Astrocyte of the hippocampus (primary cell): ENCODE measurements around the gene CBR1.
"Not testable (repeated sequence)": the region's sequence is repeated elsewhere in the genome, so short reads cannot be mapped to it uniquely, and the experiment has no call there.

Experiments
- DNase-seq: peaks from one replicate; pipeline ENCODE4 v3.0.0; 2011; ENCODE audit warnings: low read depth, low spot score

Gene CBR1

DNA sequence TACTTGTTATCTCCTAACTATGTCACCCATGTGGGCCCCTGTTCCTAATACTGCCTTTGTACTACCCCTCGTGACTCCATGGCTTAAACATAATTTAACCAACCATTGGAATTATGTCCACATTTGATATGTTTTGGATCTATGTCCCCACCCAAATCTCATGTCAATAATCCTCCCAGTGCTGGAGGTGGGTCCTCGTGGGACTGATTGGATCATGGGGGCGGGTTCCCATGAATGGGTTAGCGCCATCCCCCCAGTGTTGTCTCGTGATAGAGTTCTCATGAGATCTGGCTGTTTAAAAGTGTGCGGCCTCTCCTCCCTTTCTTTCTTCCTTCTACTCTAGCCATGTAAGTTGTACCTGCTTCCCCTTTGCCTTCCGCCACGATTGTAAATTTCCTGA lies 9.8 kb downstream of the CBR1 start:
- no peak for DNase-seq

DNA sequence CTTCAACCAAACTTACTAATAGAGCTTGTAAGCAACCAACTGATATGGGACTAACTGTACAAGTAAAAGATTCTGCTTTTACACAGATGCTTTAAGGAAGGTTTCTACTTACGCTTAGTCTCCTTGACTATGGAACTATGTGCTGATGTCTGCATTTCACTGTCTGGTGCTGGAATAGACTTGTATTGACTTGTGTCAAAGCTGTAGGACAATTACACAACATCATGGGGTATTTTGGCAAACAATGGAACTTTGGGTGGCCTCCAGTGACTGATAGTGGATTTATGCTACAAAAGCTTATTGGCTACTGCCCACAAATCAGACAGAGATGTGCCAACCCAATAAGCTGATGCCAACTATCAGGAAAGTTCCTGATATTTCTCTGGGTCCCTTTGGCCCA lies 10.6 kb downstream of the CBR1 start:
- DNase-seq = no peak

DNA sequence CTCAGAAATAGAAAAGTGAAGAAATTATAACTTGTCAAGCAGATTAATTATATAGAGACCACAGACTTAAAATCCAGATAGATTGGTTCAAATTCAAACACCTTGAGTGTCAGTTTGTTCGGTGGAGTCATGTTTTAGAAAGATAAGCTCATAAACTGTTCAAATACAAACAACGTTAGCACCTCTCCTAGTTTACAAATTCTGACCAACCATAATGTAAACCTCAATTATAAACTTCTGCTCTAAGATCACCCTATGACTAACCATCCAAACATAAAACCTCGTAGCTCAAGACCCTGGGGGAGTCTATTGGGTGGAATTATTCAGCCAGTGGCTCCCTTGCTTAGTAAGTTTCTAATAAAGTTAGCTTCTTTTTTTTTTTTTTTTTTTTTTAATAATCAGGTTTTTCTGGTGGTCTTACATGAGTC lies 12.4 kb downstream of the CBR1 start:
- DNase-seq = no peak

DNA sequence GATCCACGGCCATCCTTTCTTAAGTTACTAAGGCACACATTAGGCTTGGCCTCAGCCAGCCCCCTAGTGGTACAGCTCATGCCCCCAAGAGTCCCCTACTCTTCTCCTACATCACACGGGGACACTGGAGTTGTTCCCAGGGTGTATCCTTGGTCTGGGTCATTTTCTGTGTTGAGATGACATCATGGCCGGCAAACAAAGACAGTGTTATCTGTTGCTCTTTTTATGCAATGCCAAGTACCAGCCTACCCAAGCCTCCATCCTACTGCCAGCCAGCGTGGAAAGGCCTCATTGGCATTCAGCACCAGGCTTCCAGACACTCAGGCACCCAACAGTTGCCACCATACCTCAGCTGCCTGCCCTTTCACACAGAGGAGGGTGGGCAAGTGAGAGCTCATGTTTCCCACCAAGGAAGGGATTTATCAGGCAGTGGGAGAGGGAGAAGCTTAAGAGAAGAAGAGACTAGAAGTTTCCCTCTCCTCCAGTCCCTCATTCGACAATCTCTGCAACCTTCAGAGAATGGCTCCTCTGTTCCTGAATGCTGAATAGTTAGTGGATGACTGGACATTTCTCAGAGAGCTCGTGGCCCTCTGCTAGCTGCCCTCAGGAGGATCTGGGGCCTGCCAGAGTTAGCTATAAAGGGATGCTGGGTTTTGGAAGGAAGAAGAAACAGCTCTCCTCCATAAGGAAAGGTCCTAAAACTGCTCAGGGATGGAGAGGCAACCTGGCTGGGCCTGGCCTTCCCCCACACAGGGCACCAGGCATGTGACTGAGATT lies 17.7 kb downstream of the CBR1 start:
- DNase-seq = peak; percentile 37

DNA sequence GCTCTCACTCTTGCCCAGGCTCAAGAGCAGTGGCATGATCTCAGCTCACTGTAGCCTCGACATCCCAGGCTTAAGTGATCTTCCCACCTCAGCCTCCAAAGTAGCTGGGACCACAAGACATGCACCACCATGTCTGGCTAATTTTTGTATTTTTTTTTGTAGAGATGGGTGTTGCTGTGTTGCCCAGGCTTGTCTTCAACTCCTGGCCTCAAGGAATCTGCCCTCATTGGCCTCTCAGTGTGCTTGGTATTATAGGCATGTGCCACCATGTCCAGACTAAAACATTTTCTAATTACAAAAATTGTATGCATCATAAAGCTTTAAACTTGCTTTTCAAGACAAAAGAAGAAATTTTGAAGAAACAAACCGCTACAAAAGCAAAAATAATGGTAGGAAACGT lies 20.1 kb downstream of the CBR1 start:
- no peak for DNase-seq

DNA sequence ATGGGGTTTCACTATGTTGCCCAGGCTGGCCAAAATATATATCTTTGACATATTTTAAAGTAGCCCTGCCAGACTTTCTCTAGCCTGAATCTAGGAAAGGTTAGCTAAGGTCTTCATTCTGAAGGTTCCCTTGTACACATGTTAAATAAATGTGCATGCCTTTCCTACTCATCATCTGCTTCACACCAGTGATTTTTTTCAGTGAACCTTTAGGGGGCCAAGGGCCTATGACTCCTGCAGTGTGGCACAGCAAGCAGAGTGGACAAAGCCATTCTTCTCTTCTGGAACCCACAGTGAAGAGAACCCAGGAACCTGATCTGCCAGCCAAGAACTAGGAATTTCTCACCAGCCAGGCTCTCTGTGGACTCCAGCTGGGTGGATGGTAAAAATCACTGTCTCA lies 22.9 kb downstream of the CBR1 start:
- no peak for DNase-seq

DNA sequence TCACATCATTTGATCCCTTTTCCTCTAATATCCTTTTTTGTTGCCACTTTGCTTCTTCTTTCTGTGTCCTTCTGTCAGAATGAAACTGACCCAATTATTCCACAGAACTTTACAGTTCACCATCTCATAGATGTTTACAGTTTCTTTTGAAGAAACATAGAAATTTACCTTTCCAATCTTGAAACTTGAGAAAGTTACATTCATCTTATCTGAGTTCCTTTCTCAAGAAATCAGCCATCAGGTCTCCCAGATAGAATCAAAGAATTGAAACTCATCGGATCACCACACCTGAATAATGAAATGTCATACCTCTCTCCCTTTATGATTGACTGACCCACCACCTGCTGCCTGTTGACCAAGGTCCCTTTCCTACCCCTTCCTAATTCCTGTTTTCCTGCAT lies 23.7 kb downstream of the CBR1 start:
- DNase-seq = no peak

DNA sequence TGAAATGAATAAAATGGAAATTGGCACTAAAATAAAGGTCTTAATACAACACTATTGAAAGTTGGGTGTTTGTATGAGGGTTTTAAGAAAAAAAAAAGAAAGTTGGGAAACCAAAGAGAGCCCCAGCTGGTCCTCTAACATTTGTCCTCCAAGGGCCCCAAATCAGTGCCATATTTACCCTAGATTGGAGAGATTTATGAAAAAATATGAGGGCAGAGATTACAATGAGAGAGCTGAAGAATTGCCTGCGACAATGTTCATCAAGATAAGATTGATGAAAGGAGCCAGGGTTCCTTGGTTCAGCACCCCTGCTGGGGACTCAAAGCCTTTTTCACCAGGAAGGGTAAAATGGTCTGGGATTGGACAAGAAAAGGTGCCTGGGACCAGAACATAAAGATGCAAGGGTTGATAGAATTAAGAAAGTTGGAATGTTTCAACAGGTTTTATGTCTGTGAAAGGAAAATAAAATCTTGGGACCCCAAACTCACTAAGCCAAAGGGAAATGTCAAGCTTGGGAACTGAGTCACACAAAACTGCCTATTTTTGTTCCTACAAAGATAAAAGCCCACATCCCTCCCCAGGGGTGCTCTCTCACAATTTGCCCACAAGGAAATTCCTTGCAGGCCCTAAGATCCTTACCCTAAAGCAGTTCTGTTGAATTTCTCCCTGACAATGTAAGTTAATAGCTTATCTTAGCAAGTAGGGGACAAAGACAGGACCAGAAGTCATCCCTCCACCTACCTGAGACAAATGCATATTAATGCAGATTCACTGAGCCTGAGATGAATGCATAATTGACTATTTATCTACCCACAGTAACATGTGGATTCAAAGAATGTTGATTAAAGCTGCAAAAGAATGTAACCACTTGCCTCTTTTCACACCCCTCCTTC lies 26.8 kb downstream of the CBR1 start:
- peak; percentile 32 for DNase-seq

DNA sequence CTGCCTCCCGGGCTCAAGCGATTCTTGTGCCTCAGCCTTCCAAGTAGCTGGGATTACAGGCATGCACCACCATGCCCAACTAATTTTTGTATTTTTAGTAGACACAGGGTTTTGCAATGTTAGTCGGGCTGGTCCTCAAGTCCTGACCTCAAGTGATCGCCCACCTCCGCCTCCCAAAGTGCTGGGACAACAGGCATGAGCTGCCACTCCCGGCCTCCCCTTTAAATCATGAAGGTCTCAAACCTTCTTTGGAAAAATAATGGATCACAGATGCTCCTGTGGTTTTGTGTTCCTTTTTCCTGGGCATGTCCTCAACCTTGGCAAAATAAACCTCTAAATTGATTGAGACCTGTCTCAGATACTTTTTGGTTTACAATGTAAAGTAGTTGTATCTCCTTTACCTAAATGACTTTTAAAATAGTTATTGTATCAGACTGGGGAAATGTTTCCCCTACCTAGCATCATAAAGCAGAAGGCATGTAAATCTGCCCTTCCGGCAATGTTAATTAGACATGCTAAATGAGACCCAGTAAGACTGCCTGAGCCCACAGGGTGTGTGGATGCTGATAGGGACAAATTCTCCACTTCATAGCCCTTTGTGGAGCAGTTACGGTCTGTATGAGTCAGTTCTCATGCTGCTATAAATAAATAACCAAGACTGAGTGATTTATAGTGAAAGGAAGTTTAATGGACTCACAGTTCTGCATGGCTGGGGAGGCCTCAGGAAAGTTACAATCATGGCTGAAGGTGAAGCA lies 27.8 kb downstream of the CBR1 start:
- DNase-seq = peak; percentile 67

DNA sequence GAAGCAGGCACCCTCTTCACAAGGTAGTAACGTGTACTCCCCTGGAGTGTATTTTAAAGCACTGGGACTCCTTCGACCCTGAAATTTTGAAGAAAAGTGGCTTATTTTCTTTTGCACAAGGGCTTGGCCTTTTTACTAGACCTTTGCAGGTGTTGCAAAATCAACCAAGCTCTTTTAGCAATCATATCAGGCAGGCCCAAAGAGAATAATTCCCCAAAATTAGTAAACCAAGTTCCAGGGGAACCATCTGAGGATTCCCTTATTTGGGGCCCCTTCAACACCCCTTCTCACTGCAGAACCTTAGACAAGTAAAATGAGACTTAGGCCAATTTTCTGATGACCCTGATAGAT lies 28.3 kb downstream of the CBR1 start:
- no peak for DNase-seq

DNA sequence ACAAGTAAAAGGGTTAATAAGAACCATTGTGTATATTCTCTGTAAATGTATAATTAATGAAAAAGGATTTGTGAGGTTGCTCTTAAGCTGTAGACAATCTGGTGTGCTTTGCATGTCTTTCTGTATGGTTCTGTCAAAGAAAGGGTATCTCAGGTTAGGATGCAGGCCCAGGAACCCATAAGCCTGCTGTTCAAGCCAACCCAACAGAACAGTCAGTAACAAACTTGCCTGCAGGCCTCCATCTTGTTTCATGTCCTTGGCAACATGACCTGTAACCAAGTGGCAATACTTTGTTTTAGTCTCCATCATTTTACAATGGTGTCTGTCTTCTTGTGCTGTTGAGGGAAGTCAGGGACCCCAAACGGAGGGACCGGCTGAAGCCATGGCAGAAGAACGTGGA lies 29.2 kb downstream of the CBR1 start:
- no peak for DNase-seq

DNA sequence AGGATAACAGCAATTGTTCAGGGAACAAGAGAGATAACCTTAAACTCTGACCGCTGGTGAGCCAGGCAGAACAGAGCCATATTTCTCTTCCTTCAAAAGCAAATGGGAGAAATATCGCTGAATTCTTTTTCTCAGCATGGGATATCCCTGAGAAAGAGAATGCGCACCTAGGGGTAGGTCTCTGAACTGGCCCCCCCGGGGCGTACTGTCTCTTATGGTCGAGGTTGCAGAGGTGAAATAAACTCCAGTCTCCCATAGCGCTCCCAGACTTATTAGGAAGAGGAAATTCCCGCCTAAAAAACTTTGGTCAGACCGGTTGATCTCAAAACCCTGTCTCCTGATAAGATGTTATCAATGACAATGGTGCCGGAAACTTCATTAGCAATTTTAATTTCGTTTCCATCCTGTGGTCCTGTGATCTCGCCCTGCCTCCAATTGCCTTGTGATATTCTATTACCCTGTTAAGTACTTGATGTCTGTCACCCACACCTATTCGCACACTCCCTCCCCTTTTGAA lies 29.9 kb downstream of the CBR1 start:
- DNase-seq = not testable (repeated sequence)

DNA sequence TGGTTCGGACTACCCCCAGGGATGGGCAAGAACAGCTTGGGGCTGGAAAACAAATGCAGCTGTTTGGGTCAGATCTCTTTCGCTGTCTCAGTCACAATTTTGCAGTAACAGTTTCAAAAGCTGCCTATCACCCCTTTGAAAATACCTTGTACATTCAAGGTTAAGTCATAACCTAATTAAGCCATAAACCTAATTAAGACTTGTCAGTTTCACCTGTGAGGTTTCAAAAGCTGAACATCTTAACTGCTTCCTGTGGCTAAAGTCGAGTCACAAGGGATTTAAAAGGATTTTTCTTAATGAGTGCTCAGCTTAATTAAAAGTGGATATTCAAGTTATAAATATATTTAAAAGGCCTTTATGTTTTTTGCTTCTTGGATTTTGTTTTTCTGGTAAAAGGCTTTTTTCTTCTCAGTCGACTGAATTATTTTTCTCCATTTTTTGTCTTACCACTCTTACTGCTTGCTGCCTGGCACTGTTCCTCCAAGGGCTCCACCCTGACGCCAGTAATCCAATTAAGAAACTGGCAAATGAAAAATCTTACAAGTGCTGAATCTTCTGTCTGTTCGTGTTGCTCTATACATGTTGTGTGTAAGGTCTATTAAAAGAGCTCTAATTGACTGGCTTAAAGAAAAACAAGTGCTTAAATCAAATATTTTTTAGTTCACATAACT lies 31.3 kb downstream of the CBR1 start:
- no peak for DNase-seq

DNA sequence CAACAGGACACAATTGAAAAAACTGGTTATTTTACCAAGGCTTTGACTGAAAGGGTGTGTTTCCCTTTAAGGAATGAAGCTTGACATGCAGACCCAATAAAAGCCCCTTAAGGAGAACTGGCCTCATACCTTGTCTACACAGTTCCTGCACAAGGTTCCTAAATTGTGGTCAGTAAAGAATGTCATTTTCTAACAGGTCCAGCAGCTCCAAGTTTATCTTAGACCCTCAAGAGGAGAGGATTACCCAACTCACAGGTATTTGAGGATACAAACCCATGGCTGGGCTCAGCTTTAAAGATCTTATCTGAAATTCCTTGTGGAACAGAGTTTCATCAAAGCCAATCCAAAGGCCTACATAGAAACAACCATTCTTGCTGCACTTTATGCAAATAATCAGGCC lies 33.6 kb downstream of the CBR1 start:
- DNase-seq = no peak

DNA sequence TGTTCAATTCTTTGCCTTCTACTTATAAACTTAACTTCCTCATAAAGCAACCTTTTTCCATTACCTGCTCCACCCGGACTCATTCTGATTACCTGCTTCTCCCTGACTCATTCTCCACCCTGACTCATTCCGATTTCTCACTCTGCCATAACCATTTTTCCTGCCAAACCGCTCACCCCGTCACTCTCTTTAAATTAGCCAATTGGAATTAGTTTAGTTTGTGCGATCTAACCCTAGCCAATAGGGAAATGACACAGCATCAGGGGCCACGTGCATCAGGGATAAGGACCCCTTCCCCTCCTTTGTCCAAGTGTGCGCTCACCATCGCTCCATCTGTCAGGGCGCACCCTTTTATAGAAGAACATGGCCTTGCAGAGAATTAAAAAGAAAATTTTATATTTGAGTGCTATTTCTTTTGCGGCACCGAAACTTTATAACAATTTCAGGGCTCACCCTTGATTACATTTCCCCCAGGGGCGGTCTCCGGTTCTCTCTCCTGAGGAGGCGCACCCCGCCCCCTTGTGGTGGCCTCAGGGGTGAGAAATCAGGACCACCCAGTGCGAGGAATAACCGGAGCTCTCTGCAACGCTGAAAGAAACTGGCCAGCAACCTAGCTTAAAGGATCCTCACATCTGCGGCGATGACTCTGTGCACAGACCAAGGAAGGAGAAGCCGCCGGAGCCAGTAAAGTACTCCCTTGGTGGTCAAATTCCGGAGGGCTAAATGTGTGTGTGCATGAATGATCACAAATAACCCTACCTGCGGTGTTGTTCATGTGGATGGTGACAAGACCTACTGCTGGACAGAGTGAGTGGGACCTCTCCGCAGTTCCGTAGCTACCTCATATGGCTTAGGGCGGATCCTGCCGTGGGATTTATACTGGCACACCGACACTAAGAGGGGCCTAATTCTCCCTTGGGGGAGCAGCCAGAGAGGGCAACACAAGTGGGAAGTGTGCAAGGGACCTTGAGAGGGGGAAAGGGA lies 34.8 kb downstream of the CBR1 start:
- DNase-seq = peak; percentile 77

DNA sequence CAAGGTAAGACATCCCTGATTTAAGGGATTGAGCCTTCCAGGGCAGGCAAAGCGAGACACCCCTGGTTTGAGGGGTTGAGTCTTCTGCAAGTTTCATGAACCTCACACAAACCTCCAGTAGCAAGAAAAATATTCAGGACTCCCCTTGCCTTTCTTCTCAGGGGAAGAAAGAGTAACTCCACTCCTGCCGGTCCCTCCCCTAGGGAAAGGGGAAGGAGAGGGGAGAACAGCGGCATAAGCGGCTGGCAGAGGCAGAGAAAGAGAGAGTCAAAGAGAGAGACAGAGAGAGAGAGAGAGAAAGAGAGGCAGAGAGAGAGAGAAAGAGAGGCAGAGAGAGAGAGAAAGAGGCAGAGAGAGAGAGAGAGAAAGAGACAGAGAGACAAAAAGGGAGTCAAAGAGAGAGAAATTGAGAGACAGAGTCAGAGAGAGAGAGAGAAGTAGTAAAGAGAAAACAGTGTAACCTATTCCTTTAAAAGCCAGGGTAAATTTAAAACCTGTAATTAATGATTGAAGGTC lies 35.6 kb downstream of the CBR1 start:
- DNase-seq = no peak

DNA sequence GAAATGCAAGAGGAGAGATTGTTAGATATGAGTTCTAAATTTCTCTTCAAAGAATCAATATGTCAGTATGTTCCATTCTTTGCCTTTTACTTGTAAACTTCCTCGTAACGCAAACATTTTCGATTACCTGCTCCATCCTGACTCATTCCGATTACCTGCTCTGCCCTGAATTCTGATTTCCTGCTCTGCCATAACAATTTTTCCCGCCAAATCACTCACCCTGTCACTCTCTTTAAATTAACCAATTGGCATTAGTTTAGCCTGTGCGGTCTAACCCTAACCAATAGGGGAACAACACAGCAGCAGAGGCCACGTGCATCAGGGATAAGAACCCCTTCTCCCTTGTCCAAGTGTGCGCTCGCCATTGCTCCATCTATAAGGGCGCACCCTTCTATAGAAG lies 40.0 kb downstream of the CBR1 start:
- no peak for DNase-seq

DNA sequence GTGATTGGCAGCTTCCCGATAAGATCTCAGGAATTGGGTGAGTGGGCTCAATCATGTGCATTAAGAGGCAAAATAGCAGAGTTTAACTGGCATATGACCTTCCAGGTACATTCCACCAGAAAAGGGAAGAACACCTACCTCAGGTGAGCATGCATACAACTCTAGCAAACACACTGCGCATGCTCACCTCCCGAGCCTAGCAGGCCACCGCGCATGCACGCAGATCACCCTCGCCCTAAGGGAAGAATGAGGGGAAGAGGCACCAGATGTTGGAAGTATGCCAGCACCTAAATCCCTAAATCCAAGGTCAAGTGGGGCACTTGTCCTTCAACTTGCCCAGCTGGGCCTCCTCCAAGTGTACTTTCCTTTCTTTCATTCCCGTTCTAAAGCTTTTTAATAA lies 41.4 kb downstream of the CBR1 start:
- DNase-seq = no peak

DNA sequence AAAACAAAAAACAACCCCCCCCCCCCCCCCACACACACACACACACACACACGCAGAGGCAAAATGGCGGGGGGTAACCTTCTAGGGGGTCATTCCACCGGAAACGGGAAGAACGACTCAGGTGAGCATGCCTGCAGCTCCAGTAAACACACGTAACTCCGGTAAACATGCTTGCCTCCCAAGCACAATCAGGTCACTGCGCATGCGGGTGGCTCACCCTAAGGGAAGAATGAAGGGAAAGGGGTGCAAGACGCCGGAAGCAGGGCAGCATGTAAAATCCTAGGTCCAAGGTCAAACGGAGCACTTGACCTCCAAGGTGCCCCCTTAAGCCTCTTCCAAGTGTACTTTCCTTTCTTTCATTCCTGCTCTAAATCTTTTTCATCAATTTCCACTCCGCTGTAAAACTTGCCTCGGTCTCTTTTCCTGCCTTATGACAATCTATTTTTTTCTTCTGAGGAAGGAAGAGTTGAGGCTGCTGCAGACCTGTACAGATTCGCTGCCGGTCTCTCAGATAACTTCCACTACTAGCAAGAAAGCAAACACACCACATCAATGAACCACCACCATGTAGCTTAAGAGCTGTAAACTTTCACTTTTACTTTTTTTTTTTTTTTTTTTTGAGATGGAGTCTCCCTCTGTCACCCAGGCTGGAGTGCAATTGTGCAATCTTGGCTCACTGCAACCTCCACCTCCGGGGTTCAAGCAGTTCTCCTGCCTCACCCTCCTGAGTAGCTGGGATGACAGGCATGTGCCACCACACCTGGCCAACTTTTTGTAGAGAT lies 44.0 kb downstream of the CBR1 start:
- DNase-seq = no peak
